UCSD-AML1 (cell line): Measurements from ENCODE around the gene CYP19A1.
"Not testable (repeated sequence)": the region's sequence is repeated elsewhere in the genome, so short reads cannot be mapped to it uniquely, and the experiment has no call there.

Experiments
- DNase-seq: peaks from one replicate; lab custom pipeline; 2025; ENCODE audit not compliant: unreplicated experiment; lab: John Stamatoyannopoulos, UW

CYP19A1 gene

GRCh38 chr15:51263726-51264125, 74.7 kb downstream of the CYP19A1 start:
- DNase-seq, result no peak

DNA sequence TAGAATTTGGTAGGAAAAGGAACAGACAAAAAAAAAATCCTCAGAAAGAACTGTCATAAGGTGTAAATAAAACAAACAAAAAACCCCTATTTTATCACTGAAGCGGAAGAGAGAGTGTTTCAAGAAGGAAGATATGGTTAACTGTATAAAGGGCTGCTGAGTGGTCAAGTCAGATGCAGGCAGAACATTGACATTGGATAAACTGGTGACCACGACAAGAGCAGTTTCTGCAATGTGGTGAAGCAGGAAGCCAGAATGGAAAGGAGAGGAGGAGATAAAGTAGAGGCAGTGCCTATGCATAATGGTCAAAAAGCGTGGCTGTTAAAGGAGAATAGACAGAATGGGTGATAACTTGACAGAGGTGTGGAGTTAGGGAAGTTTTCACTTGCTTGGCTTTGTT, 75.3 kb downstream of the CYP19A1 start:
- DNase-seq, result no peak

DNA sequence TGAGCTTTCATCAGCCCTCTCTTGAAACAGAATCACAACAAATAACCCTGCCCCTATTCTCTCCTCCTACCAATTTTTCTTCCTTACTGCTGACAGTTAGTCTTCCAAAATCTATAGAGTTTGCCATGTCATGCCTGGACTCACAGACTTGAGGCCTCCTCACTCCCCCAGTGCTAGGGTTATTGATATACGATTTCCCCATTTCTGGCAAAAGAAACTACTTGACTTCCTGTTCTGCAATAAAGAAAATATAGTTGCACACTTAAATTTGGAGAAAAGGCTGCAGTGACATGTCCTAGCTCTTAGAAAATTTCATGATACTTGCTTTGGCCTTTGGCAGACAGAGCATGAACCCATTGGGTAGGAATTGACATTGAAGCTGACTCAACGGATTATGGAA, 75.9 kb downstream of the CYP19A1 start:
- no peak for DNase-seq

GRCh38 chr15:51261113-51261512, 77.3 kb downstream of the CYP19A1 start:
- not testable (repeated sequence) for DNase-seq

- no peak for DNase-seq
These were observed 78.2 kb downstream of the CYP19A1 start for GRCh38 chr15:51260202-51260601.

DNA sequence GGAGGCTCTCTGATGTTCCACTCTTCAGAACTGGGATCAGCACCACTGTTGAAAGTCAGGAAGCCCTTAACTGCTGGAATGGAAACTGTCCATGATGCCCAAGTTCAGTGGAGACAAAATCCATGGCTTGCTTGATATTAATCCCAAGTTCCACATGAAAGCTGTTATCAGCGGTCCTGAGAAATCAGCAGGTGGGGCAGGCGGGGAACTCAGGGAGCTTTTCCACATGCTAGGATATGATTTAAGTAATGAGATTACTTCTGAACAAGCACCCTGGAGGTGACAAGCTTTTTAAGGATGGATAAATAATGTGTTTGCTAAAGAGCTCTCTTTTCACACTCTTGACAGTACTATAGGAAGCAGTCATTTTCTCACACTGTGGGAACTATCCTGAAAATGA, 82.9 kb downstream of the CYP19A1 start:
- no peak for DNase-seq

- DNase-seq, result no peak
These were observed 85.0 kb downstream of the CYP19A1 start for GRCh38 chr15:51253366-51253765.

GRCh38 chr15:51252671-51253070, 85.7 kb downstream of the CYP19A1 start:
- DNase-seq, result no peak

- DNase-seq, result no peak
These were observed 86.8 kb downstream of the CYP19A1 start for GRCh38 chr15:51251556-51251955.

- no peak for DNase-seq
These were observed 88.0 kb downstream of the CYP19A1 start for GRCh38 chr15:51250217-51251011.

DNA sequence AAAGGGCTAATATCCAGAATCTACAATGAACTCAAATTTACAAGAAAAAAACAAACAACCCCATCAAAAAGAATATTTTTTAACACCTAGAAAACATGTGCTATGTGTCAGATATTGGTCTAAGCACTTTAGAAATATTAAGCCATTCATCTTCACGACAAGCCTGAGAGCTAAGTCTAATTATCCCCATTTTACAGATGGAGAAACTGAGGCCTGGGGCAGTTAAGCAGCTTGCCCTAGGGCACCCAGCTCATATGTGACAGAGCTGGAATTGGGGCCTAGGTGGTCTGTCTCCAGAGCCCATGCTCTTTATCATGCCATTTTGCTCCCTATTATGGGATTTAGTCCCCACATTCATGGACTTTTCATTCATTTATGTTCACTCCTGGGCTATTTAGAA, 92.8 kb downstream of the CYP19A1 start:
- DNase-seq, result no peak

DNA sequence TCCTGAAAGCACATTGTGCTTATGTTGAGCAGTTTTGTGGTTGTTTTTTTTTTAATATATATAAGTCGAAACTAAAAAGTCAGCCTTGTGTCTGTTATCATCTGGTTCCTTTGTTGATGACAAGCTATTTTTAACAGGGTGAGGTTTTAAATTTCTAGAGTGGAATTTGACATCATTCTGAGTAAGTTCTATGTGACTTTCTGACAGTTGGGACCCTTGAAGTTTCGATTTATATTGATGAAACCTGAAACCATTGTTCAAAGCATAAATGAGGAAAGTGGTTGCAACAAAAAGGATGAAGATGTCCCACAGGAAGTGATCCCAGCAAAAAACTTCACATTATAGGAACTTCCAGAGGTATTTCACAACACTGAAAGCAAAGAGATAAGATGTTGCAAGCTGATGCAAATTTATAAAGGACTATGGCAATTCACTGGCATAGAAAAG, 94.0 kb downstream of the CYP19A1 start:
- no peak for DNase-seq

DNA sequence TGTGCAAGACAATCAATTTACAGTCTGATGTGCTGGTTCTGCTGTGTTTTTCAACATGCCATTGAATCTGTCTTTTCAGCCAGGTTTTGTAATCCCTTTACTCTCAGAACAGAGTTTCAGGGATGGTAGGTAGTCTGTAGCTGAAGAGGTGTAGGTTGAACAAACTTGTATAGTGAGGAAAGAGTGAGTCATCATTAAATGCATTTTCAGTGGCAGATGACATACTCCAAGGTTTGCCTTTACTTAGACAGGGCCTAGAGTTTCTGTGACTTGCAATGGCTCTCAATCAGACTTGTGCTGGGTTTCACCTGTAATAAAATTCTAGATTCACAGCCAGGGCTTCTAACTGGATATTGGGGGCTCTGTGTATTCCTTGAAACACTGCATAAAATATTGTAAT, 94.6 kb downstream of the CYP19A1 start:
- no peak for DNase-seq

GRCh38 chr15:51240066-51240465, 98.3 kb downstream of the CYP19A1 start:
- no peak for DNase-seq

GRCh38 chr15:51237816-51238215, 100.6 kb downstream of the CYP19A1 start:
- no peak for DNase-seq

GRCh38 chr15:51234176-51234927, 104.0 kb downstream of the CYP19A1 start:
- no peak for DNase-seq

DNA sequence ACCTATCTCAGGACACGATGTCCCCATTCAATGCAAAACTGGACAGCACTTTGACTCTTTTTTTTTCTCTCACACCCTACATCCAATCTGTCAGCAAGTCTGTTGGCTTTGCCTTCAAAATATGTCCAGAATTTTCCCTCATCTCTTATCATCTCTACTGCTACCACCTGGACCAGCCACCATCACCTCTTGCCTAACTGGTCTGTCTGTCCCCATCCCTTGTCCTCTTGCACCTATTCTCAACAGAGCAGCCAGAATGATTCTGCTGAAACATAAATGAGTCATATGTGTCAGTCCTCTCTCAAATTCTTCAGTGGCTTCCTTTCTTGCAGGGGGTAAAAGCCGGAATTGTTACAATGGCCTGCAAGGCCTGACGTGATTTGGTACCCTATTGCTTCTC, 105.8 kb downstream of the CYP19A1 start:
- no peak for DNase-seq

DNA sequence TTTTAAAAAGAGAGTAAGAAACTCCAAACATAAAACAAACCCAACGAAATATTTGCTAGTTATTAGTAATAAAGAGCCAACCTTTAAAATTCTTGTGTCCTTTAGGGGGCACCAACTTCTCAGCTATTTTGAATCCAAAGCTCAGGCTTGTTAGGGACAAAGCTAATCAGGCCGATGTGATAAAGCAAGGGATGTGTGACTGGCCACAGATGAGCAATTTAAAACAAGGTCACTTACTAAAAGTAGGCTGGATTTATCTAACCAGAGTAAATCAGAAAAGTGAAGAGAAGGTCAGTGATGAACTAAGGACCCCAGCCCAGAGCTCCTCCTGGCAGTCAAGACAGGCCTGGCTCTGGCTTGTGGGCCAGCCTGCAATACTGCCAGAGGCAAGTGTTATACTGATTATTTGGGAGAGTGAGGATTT, 108.5 kb downstream of the CYP19A1 start:
- DNase-seq, result no peak

GRCh38 chr15:51227940-51228732, 110.3 kb downstream of the CYP19A1 start:
- DNase-seq, result peak; percentile 25

DNA sequence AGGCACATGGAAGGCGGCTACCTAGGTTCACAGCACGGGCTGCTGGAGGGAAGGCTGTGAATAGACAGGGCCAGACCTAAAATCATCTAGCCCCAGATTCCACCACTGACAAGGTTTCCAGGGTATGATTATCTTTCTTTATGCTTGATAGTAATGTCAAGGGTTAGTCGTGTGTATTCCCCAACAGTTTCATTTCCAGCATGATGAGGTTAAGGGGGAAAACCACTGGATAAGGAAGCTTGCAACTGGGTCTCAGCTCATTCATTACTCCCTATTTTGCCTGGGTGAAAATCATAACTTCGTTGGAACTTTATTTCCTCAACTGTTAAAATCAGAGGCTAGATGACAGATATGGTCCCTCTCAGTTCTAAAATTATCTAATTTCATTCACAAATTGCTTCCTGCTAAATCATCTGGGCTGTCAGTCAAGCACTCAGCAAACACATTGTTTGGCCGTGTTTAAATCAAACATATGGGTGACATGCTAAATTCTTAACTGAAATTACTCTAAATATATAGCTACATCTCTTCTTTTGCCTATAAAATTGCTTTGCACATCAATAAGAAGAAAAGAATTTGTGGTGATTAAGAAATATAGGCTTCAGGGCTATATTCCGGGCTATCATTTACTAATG, 111.7 kb downstream of the CYP19A1 start:
- DNase-seq, result no peak

DNA sequence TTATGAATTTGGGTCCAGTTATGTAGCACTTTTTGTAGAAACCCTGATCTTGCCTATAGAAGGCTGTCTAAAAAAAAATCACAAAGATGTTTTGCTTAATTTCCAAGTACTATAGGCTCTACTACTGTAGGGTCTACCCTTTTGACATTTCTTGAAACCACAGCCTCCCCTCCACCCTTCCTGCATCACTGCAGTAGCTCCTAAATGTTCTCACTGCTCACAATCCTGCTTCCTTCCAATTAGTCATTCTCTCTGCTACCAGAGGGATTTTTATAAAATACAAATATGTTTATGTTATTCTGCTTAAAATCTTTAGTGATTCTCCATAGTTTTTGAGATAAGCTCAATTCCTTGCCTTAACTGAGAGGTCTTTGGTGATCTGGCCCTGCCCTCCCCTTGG, 114.0 kb downstream of the CYP19A1 start:
- DNase-seq, result no peak
